ENCODE results near the gene CYP8B1. TPM values are rescaled to one million over a fixed set of nuclear protein-coding genes. Genes with fewer than 3 reads are reported as not detected.

Gene CYP8B1
- total and polyA plus RNA-seq, 2 experiments from 2014 or later: not detected

GRCh38 chr3:42838571-42838970 is 37.1 kb downstream of the CYP8B1 start:
- Mint-ChIP-seq H3K36me3 (ENCODE audit: low read depth) (no peaks in the 10 kb centered on the region), H3K27ac (no peak overlapping the region)

More at GRCh38 chr3:42838571-42838970, 37.1 kb downstream of the CYP8B1 start:
- H3K27me3 Mint-ChIP-seq (ENCODE audit: insufficient read depth, low read depth, poor library complexity): peaks cover 9% of the 10 kb centered on the region
- Histone ChIP-seq H3K9me2 (ENCODE audit: insufficient read depth) (no peaks in the 10 kb centered on the region), H4K20me1 (replicated peaks; ENCODE audit: insufficient read depth) (no peaks in the 10 kb centered on the region), H3F3A (replicated peaks; ENCODE audit: low read depth) (no peaks in the 10 kb centered on the region), H2AFZ (no peak overlapping the region), H3K27ac (ENCODE audit: low read depth) (no peak overlapping the region), H3K4me2 (no peak overlapping the region), H3K4me3 (no peak overlapping the region), H3K27me3 (ENCODE audit: insufficient read depth) (no peaks in the 10 kb centered on the region), H3K36me3 (ENCODE audit: insufficient read depth) (no peaks in the 10 kb centered on the region), H3K79me2 (replicated peaks; ENCODE audit: insufficient read depth) (no peaks in the 10 kb centered on the region), H3K4me1 (ENCODE audit: insufficient read depth) (no peaks in the 10 kb centered on the region)
- DNase-seq (ENCODE audit: low spot score) (no peak), ATAC-seq (no peak)
- no peak for TF ChIP-seq POLR2AphosphoS5 (IDR thresholded peaks at IDR 0.05; ENCODE audit: low read depth)
- TF ChIP-seq CREB1 (CRISPR knock-in tag; IDR thresholded peaks at IDR 0.05; ENCODE audit: low read depth): no peak
- no peak for TF ChIP-seq ZNF114 (CRISPR knock-in tag; IDR thresholded peaks at IDR 0.05)
- no peak for TF ChIP-seq STAT1 (IDR thresholded peaks at IDR 0.05; ENCODE audit: unreplicated experiment)
- no peak for TF ChIP-seq NANOG (IDR thresholded peaks at IDR 0.05; ENCODE audit: borderline replicate concordance)
- no peak for TF ChIP-seq REST (IDR thresholded peaks at IDR 0.05; ENCODE audit: unreplicated experiment)
- TF ChIP-seq EZH2phosphoT487 (IDR thresholded peaks at IDR 0.05; ENCODE audit: unreplicated experiment): no peak
- TF ChIP-seq ETS1 (IDR thresholded peaks at IDR 0.05): no peak
- TF ChIP-seq ZNF462 (CRISPR knock-in tag; IDR thresholded peaks at IDR 0.05): no peak
- no peak for TF ChIP-seq EZH2 (IDR thresholded peaks at IDR 0.05; ENCODE audit: low read depth, unreplicated experiment)
- no peak for TF ChIP-seq CTCF (conservative IDR thresholded peaks at IDR 0.05; ENCODE audit: low read depth in 2 of 2)
- no peak for TF ChIP-seq JUNB (IDR thresholded peaks at IDR 0.05; ENCODE audit: unreplicated experiment)
- no peak for TF ChIP-seq ZNF331 (CRISPR knock-in tag; IDR thresholded peaks at IDR 0.05; ENCODE audit: low read depth)
- H3K4me1 Mint-ChIP-seq: no peaks in the 10 kb centered on the region; the same call in 2 of the 3 replicates
- no peaks in the 10 kb centered on the region for H3K9me3 Mint-ChIP-seq
- no peak overlapping the region for H3K4me3 Mint-ChIP-seq

Data from GM23338 (cell line).